Stimulated activated CD4-positive, alpha-beta T cell treated with anti-CD3 and anti-CD28 coated beads, TNF-alpha, amount 100 ng/mL, for 48 hours (primary cell): ENCODE data around the gene DNAJC21.
A peak's percentile ranks its signal among the peaks of the same experiment; 100 is the strongest.
"Not testable (repeated sequence)": the region's sequence is repeated elsewhere in the genome, so short reads cannot be mapped to it uniquely, and the experiment has no call there.

Experiments used
- DNase-seq, 3 donors: peaks; one replicate each; pipeline ENCODE4 v3.0.0-alpha.2; 2020; ENCODE audit warnings: low read depth in 3 of 3

DNAJC21 gene

GRCh38 chr5:34923256-34923655, 6.1 kb upstream of the DNAJC21 start:
- not testable (repeated sequence) for DNase-seq

- DNase-seq: no peak
These were observed 5.5 kb upstream of the DNAJC21 start for GRCh38 chr5:34923694-34924461.

- DNase-seq: no peak
These were observed 4.9 kb upstream of the DNAJC21 start for GRCh38 chr5:34924462-34924765.

- no peak for DNase-seq
These were observed 3.0 kb upstream of the DNAJC21 start for GRCh38 chr5:34926318-34926888.

GRCh38 chr5:34927785-34928184, 1.6 kb upstream of the DNAJC21 start:
- no peak for DNase-seq

- DNase-seq: no peak
These were observed 1.1 kb upstream of the DNAJC21 start for GRCh38 chr5:34928267-34928666.

- DNase-seq: peak; percentile 59 to 76 (median 65)
These were observed 532 bp downstream of the DNAJC21 start for GRCh38 chr5:34929720-34930461.

- no peak for DNase-seq
These were observed 1.1 kb downstream of the DNAJC21 start for GRCh38 chr5:34930462-34930844.

GRCh38 chr5:34930870-34931269, 1.5 kb downstream of the DNAJC21 start:
- DNase-seq: no peak

GRCh38 chr5:34932947-34933346, 3.6 kb downstream of the DNAJC21 start:
- no peak for DNase-seq

- DNase-seq: no peak
These were observed 12.6 kb downstream of the DNAJC21 start for GRCh38 chr5:34941936-34942335.

GRCh38 chr5:34944044-34944443, 14.7 kb downstream of the DNAJC21 start:
- no peak for DNase-seq

- DNase-seq: no peak
These were observed 15.2 kb downstream of the DNAJC21 start for GRCh38 chr5:34944460-34945047.

GRCh38 chr5:34957321-34957720, 28.0 kb downstream of the DNAJC21 start:
- DNase-seq: no peak

- DNase-seq: peak in 1 of 3 donors; percentile 2
These were observed 28.7 kb downstream of the DNAJC21 start for GRCh38 chr5:34957857-34958690.

GRCh38 chr5:34959323-34959722, 30.0 kb downstream of the DNAJC21 start:
- DNase-seq: peak in 1 of 3 donors; percentile 1

- DNase-seq: no peak
These were observed 38.2 kb downstream of the DNAJC21 start for GRCh38 chr5:34967540-34967939.

GRCh38 chr5:34968258-34968657, 38.9 kb downstream of the DNAJC21 start:
- DNase-seq: no peak

- no peak for DNase-seq
These were observed 41.2 kb downstream of the DNAJC21 start for GRCh38 chr5:34970552-34970951.

GRCh38 chr5:34971655-34972054, 42.3 kb downstream of the DNAJC21 start:
- not testable (repeated sequence) for DNase-seq

GRCh38 chr5:34976347-34976746, 47.0 kb downstream of the DNAJC21 start:
- no peak for DNase-seq
